Skin epidermis (tissue), 12 donors: ENCODE results near the gene GADL1.

Experiments used
- H3K27ac ChIP-seq, 21 experiments: fragments of 200-600 bp; sonication (generic) in 11 of 21; one replicate each; pipeline ENCODE4 v1.5.0; 2020; ENCODE audit warnings: mild to moderate bottlenecking in 3 of 21, inconsistent platforms in 2 of 21, moderate library complexity in 2 of 21
- H3K4me3 ChIP-seq, 7 experiments: fragments of 200-600 bp; sonication (generic) in 2 of 7; one replicate each; pipeline ENCODE4 v1.5.0; 2020; ENCODE audit warnings: inconsistent platforms in 2 of 7, mild to moderate bottlenecking in 2 of 7, moderate library complexity in 1 of 7

The GADL1 gene

GRCh38 chr3:30766522-30766921 is 127.9 kb downstream of the GADL1 start:
- no peak overlapping the region for H3K27ac ChIP-seq
- no peak overlapping the region for H3K4me3 ChIP-seq

- no peak overlapping the region for H3K4me3 ChIP-seq
- no peak overlapping the region for H3K27ac ChIP-seq
Measured at GRCh38 chr3:30764891-30765290, 129.6 kb downstream of the GADL1 start.

GRCh38 chr3:30764281-30764680 is 130.2 kb downstream of the GADL1 start:
- Histone ChIP-seq H3K27ac (no peak overlapping the region), H3K4me3 (no peak overlapping the region)

GRCh38 chr3:30761374-30761773 is 133.1 kb downstream of the GADL1 start:
- H3K27ac ChIP-seq: no peak overlapping the region
- H3K4me3 ChIP-seq: no peak overlapping the region

- H3K4me3 ChIP-seq: no peak overlapping the region
- no peak overlapping the region for H3K27ac ChIP-seq
Measured at GRCh38 chr3:30760737-30761136, 133.7 kb downstream of the GADL1 start.

- H3K4me3 ChIP-seq: no peak overlapping the region
Measured at GRCh38 chr3:30760040-30760695, 134.3 kb downstream of the GADL1 start.

GRCh38 chr3:30756218-30756617 is 138.2 kb downstream of the GADL1 start:
- H3K4me3 ChIP-seq: no peak overlapping the region
- H3K27ac ChIP-seq: no peak overlapping the region

More at GRCh38 chr3:30760040-30760695, 134.3 kb downstream of the GADL1 start:
- H3K27ac ChIP-seq: no peak overlapping the region

GRCh38 chr3:30754426-30754825 is 140.0 kb downstream of the GADL1 start:
- H3K4me3 ChIP-seq: no peak overlapping the region
- H3K27ac ChIP-seq: no peak overlapping the region

- H3K27ac ChIP-seq: no peak overlapping the region
- H3K4me3 ChIP-seq: no peak overlapping the region
Measured at GRCh38 chr3:30753766-30754165, 140.7 kb downstream of the GADL1 start.

GRCh38 chr3:30752970-30753369 is 141.5 kb downstream of the GADL1 start:
- H3K4me3 ChIP-seq: no peak overlapping the region
- no peak overlapping the region for H3K27ac ChIP-seq

- no peak overlapping the region for H3K27ac ChIP-seq
- no peak overlapping the region for H3K4me3 ChIP-seq
Measured at GRCh38 chr3:30752491-30752890, 142.0 kb downstream of the GADL1 start.

- Histone ChIP-seq H3K27ac (no peak overlapping the region), H3K4me3 (no peak overlapping the region)
Measured at GRCh38 chr3:30751610-30752299, 142.7 kb downstream of the GADL1 start.

GRCh38 chr3:30750967-30751366 is 143.5 kb downstream of the GADL1 start:
- H3K4me3 ChIP-seq: no peak overlapping the region
- H3K27ac ChIP-seq: no peak overlapping the region

- no peak overlapping the region for H3K4me3 ChIP-seq
- H3K27ac ChIP-seq: no peak overlapping the region
Measured at GRCh38 chr3:30749230-30749629, 145.2 kb downstream of the GADL1 start.

GRCh38 chr3:30747771-30748281 is 146.6 kb downstream of the GADL1 start:
- Histone ChIP-seq H3K27ac (no peak overlapping the region), H3K4me3 (no peak overlapping the region)

- Histone ChIP-seq H3K27ac (no peak overlapping the region), H3K4me3 (no peak overlapping the region)
Measured at GRCh38 chr3:30743641-30744317, 150.7 kb downstream of the GADL1 start.

GRCh38 chr3:30742796-30743619 is 151.5 kb downstream of the GADL1 start:
- Histone ChIP-seq H3K4me3 (no peak overlapping the region), H3K27ac (no peak overlapping the region)

GRCh38 chr3:30741889-30742288 is 152.6 kb downstream of the GADL1 start:
- H3K27ac ChIP-seq: no peak overlapping the region
- no peak overlapping the region for H3K4me3 ChIP-seq

- no peak overlapping the region for H3K27ac ChIP-seq
- no peak overlapping the region for H3K4me3 ChIP-seq
Measured at GRCh38 chr3:30738605-30739004, 155.9 kb downstream of the GADL1 start.
